GM20000 (cell line): ENCODE measurements around the gene GABBR2.

Experiments
- DNase-seq: peaks from one replicate; pipeline ENCODE4 v3.0.0; 2012; ENCODE audit warnings: low spot score
- TF ChIP-seq, protein P1 (sequence below): IDR thresholded peaks from 2 replicates; pipeline ENCODE4 v1.5.1; 2012; ENCODE audit warnings: mild to moderate bottlenecking, control low read depth; ENCODE audit errors: extremely low read depth, missing control alignments

Gene GABBR2

DNA sequence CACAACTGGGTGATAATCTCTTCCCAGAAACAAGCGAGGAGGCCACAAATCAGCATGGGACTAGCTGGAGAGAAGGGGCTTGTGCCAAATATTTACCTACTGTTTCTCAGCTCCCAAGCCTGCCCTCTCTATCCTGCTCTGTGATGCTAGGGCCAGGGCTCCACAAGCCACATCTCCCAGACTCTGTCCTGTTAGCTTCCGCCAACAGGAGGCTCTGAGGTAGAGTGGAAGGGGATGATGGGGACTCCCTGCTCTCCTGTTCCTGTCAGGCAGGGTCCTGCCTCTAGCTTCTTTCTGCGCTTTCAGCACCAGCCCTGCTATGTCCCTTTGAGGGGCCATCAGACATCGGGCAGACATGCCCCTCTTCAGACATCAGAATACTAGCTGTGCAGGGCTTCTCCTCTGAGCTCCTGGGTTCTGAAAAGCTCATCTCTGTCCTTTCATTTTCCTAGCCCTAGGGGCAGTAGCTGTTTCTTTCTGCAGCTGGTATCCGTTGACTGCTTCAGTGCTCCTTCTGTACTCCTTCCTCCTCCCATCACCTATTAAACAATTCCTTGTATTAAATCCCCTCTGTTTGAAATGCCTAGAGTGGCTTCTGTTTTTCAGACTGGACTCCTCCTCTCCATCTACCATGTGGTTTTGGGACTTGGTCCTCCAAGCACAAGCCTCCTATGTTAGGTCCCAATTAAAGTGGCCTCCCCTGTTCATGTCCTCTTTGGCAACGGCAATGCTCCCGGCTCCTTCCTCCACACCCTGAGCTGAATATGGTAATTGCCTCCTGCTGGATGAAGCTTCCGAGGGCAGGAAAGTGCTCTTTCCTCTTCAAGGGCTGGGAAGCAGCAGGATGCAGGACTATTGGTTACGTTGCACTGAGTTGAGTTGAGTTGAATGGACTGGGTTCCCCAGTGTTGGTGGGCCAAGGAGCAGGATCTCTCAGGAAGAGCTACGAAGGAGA lies 292.2 kb downstream of the GABBR2 start:
- TF ChIP-seq, protein P1, sequence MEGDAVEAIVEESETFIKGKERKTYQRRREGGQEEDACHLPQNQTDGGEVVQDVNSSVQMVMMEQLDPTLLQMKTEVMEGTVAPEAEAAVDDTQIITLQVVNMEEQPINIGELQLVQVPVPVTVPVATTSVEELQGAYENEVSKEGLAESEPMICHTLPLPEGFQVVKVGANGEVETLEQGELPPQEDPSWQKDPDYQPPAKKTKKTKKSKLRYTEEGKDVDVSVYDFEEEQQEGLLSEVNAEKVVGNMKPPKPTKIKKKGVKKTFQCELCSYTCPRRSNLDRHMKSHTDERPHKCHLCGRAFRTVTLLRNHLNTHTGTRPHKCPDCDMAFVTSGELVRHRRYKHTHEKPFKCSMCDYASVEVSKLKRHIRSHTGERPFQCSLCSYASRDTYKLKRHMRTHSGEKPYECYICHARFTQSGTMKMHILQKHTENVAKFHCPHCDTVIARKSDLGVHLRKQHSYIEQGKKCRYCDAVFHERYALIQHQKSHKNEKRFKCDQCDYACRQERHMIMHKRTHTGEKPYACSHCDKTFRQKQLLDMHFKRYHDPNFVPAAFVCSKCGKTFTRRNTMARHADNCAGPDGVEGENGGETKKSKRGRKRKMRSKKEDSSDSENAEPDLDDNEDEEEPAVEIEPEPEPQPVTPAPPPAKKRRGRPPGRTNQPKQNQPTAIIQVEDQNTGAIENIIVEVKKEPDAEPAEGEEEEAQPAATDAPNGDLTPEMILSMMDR, result no peak
- no peak for DNase-seq

DNA sequence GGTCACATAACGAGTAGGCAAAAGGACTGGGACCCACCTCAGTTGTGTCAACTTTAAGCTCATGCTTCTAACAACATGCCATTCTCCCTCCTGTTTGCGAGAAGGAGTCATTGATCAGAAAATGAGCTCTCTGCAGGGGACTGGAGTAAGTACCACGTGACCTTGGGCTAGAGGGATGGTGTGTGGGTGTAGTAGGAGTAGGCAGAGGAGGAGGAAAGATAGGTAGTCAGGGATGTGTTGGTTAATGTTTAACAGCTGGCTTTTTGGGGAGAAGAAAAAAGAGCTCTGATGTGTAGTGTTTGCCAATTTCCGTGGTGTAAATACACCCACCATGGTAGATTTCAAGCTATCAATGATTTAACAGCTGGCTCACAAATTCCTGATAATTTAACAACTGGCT lies 293.0 kb downstream of the GABBR2 start:
- no peak for DNase-seq
- TF ChIP-seq, protein P1, result no peak

DNA sequence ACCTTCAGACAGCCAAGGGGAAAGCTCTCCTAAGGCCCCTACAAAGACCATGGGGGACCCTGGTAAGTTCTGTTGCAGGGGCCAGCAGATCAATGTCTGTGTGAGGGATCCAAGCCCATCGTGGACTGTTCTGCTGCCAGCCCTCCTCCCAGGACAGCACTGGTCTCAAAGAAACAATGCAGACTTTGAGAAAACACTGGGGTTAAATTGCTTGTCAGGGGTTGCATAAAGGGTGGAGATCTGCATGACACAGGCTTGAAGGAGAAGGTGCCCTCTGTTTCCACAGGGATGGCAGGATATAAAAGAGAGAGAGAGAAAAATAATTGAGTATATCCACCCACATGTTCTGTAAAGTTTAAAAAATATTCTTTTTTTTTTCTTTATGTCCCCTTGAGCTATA lies 295.7 kb downstream of the GABBR2 start:
- no peak for DNase-seq
- TF ChIP-seq, protein P1, result no peak

DNA sequence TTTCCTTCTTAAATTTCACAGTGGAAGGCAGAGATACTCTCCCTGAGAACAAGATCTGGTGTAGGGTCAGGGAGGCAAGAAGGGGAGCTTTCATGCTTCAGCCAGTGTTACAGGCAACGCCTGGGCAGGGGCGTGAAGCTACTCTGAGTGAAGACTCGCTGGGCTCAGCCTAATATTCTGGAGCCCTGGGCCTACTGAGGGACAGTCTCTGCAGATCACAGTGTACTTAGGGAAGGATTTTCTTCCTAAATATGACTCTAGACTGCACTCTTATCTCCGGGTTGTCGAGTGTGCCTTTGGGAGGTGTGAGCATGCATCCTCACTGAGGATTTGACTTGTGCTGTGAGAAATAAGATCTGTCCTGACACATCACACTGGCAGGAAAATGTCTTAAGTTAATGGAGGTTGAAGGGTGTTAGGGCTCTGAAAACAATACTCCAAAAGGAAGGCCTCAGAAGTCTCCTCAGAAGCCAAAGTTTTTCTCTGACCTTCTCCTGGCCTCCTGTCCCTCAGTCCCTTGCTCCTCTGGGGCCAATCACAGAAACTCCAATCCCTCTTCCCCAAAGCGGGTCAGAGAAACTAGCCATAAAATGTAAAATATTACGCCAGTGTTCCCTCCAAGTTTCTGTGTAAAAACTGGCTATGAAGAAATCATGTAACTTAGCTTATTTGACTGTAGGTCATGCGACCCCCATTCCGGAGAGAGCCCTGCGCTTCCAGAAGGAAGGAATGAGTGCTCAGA lies 296.5 kb downstream of the GABBR2 start:
- DNase-seq, result no peak
- TF ChIP-seq, protein P1, result no peak

- DNase-seq, result no peak
- TF ChIP-seq, protein P1, result no peak
Measured at GRCh38 chr9:98410185-98410697, 298.5 kb downstream of the GABBR2 start.

GRCh38 chr9:98409719-98410118 lies 299.0 kb downstream of the GABBR2 start:
- DNase-seq, result no peak
- TF ChIP-seq, protein P1, result no peak

DNA sequence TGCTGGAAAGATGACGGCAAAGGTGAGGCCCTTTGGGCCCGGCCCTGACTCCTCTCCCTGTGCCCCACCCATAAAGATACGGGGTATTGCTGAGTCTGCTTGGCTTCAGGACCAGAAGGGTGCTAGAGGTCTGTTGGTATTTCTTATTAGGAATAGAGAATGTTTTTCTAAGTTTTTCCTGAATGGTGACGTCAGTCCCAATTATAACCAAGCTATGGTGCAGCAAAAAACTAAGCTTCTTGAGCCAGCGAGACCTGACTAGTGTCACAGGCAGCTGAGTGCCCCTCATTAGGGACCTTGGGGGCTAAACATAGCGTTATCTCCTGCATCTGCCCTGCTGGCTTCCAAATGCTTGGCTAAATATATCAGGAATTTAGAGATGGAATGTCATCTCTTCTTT lies 302.3 kb downstream of the GABBR2 start:
- no peak for DNase-seq
- TF ChIP-seq, protein P1, result no peak
